Endothelial cell (in vitro differentiated cells): ENCODE data around the gene TNS2. TPM values are rescaled to one million over a fixed set of nuclear protein-coding genes. Genes with fewer than 3 reads are reported as not detected.

Experiments
- DNase-seq: peaks from one replicate; pipeline ENCODE4 v3.0.0; 2021; ENCODE audit warnings: low spot score
- H3K27ac Mint-ChIP-seq: one replicate; pipeline ENCODE4 v1.8.0; 2021; ENCODE audit warnings: mixed read lengths, inconsistent platforms; ENCODE audit not compliant: unreplicated experiment
- H3K27me3 Mint-ChIP-seq: one replicate; pipeline ENCODE4 v1.8.0; 2021; ENCODE audit warnings: mild to moderate bottlenecking, moderate library complexity, mixed read lengths, inconsistent platforms; ENCODE audit not compliant: unreplicated experiment
- H3K36me3 Mint-ChIP-seq: one replicate; pipeline ENCODE4 v1.8.0; 2021; ENCODE audit warnings: mild to moderate bottlenecking, low read depth, mixed read lengths, inconsistent platforms; ENCODE audit not compliant: unreplicated experiment
- H3K4me1 Mint-ChIP-seq: one replicate; pipeline ENCODE4 v1.8.0; 2021; ENCODE audit warnings: mild to moderate bottlenecking, mixed read lengths, inconsistent platforms; ENCODE audit not compliant: unreplicated experiment
- H3K4me3 Mint-ChIP-seq: one replicate; pipeline ENCODE4 v1.8.0; 2021; ENCODE audit warnings: mild to moderate bottlenecking, mixed read lengths, inconsistent platforms; ENCODE audit not compliant: unreplicated experiment
- H3K9me3 Mint-ChIP-seq: one replicate; pipeline ENCODE4 v1.8.0; 2021; ENCODE audit warnings: mixed read lengths, inconsistent platforms; ENCODE audit not compliant: unreplicated experiment
- CTCF ChIP-seq: fragments of 200-600 bp; sonication (generic); IDR thresholded peaks from one replicate; pipeline ENCODE4 v1.5.0; 2021; ENCODE audit warnings: antibody characterized with exemption; ENCODE audit not compliant: unreplicated experiment
- total RNA-seq: library from RNA; stranded (reverse); fragmentation: NEBNext Ultra II Directional; extraction: Animal tissue kit (Norgen Biotek cat#: 25700); gene quantifications from one replicate; pipeline ENCODE4 v1.2.1, GENCODE V29; 2021; ENCODE audit not compliant: unreplicated experiment

TNS2 gene
- total RNA-seq, 1 donor from 2014 or later: 112 TPM

DNA sequence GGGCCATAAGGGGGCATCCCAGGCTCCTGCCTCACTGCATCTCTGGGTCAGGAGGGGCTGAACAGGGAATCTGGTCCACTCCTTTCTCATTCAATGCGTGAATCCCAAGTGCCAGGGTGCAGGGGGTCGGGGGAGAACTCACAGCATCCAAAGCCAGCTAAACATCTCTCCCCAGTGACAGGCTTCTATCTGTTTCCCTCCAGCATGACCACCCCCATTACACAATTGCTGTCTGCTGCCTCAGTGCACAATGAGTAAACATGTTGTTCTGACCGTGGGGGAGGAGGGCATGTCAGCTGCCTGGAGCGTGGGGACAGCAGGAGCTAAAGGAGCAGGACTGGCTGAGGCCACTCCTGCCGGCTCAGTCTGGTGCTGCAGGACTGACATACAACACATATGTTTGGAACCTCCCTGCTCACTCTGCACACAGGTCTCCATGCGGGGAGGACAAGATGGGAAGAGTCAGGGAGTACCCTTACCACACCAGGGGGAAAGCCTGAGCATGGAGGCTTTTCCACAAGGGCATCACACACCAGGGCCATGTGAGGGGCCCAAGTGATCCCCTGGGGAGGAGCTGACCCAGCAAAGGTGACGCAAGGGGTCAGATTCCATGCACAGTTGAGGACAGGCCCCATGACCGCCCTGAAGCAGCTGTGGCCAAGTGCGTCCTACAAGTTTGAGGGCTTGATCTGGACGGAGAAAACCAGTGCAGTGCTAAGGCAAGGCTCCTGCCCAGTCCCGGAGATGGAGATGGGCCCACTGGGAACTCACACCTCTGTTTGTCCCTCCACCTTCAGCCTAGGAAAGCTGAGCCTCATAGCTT is 1.4 kb downstream of the TNS2 start:
- DNase-seq: no peak
- Mint-ChIP-seq H3K27ac (peak overlapping the region; percentile 42), H3K4me3 (peak overlapping the region; percentile 91), H3K4me1 (peaks cover 39% of the 10 kb centered on the region), H3K9me3 (no peaks in the 10 kb centered on the region), H3K27me3 (peaks cover 15% of the 10 kb centered on the region), H3K36me3 (peaks cover 11% of the 10 kb centered on the region)
- TF ChIP-seq CTCF: no peak

DNA sequence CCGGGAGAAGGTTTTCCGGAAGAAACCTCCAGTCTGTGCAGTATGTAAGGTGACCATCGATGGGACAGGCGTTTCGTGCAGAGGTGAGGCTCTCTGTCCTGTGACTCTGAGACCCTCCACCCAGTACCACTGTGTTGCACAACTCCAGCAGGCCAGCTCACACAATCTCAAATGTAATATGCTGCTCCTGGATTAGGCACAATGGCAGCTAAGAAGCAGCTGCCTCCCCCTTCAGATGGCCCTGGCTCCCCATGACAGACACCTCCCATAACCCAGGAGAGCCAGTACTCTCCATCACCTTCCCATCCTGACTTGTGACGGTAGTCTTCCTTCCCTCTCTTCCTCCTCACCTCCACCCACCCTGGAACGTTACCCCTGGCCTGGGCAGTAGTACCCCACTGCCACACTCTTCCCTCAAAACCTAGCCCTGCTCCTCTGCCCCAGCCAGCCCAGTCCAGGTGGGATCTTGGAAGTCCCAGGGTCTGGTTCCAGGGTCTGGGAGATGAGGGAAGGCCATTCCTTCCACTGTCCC is 2.1 kb downstream of the TNS2 start:
- TF ChIP-seq CTCF: no peak
- no peaks in the 10 kb centered on the region for H3K9me3 Mint-ChIP-seq
- no peak for DNase-seq
- H3K27me3 Mint-ChIP-seq: peaks cover 12% of the 10 kb centered on the region
- H3K27ac Mint-ChIP-seq: peak overlapping the region; percentile 64
- H3K36me3 Mint-ChIP-seq: peaks cover 17% of the 10 kb centered on the region
- H3K4me1 Mint-ChIP-seq: peaks cover 37% of the 10 kb centered on the region
- peak overlapping the region; percentile 62 for H3K4me3 Mint-ChIP-seq

DNA sequence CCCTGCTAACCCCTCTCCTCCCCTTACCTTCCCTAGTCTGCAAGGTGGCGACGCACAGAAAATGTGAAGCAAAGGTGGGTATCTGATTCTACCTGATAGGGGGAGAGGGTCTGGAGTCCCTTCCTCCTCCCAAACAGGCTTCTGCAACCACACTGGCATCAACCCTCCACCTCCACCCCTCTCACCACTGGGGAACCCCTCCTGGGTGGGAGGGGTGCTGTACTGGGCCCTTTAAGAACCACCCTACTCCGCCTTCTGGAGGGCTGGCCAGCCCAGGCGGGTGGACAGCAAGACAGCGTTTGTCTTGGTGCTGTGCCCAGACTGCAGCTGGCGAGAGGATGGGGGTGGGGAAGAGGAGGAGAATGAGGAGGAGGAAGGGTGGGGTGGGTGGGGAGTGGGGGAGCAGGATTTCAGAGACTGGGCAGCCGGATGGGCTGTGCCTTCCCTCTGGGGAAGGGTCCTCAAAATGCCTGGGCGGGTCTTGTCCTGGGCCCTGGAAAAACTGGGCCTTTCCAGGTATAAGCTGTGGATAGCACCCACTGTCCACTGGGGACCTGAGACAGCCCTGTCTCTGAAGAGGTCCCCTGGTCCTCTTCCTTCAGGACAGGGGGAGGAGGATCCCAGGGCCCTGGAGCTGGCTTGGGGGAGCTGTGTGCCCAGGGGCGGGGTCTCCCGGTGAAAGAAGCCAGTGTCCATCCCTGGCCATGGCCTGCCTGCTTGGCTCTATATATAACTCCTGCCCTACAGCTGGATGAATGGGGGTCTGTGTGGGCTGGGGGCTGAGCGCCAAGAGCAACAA is 2.8 kb downstream of the TNS2 start:
- Mint-ChIP-seq H3K4me1 (peaks cover 39% of the 10 kb centered on the region), H3K27me3 (peaks cover 15% of the 10 kb centered on the region), H3K4me3 (peak overlapping the region; percentile 62), H3K27ac (no peak overlapping the region), H3K9me3 (no peaks in the 10 kb centered on the region), H3K36me3 (peaks cover 23% of the 10 kb centered on the region)
- TF ChIP-seq CTCF: no peak
- no peak for DNase-seq

DNA sequence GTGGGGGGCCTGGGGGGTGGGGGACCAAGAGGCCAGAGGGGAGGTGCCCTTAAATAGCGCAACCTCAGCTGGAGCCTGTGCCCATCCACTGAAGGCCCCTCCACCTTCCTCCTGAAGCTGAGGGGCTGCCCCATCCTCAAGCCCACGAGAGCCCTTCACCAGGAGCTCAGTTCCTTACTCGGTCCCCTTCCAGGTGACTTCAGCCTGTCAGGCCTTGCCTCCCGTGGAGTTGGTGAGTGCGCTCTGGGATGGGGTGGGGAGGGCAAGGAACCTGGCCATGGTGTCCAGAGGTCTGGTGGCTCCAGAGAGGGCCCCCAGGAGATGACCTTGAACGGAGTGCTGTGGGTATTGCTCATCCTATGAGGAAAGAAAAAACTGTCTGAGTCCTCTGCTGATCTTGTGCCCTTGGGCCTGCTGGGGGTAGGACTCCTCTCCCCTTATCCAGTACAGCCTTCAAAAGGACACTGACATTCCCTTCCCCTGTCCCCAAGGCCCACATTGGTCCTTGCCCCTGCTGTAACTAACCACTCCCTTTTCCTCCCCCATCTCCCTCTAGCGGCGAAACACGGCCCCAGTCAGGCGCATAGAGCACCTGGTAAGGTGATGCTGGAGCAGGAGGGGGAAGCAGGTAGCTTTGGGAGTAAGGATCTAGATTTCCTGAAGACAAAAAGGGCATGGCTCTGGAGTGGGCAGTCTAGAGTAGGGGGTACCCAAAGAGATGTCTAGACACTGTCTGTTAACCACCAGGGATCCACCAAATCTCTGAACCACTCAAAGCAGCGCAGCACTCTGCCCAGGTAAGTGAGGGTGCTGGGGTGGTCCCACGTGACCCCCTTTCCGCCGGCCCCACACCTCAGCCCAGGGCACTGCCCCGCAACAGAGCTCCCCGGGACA is 3.6 kb downstream of the TNS2 start:
- Mint-ChIP-seq H3K27me3 (peaks cover 18% of the 10 kb centered on the region), H3K9me3 (no peaks in the 10 kb centered on the region), H3K27ac (no peak overlapping the region), H3K4me3 (peak overlapping the region; percentile 90), H3K36me3 (peaks cover 30% of the 10 kb centered on the region), H3K4me1 (peaks cover 39% of the 10 kb centered on the region)
- peak; percentile 52 for DNase-seq
- TF ChIP-seq CTCF: peak; percentile 61
